DMS 273 treated with DMSO at 0.1 percent for 48 hours (cell line): ENCODE measurements around the gene PIGL.

Source experiments
- DNase-seq: peaks from one replicate; lab custom pipeline; 2025; lab: John Stamatoyannopoulos, UW

Gene PIGL

GRCh38 chr17:16353317-16354174, 136.5 kb downstream of the PIGL start, which contains the start of gene CENPV:
Gene CENPV, minus strand, starts transcription at chr17:16353469. Its CDS starts 33 bp downstream, at chr17:16353436.
- DNase-seq: no peak

- no peak for DNase-seq
Measured at GRCh38 chr17:16354585-16354984, 137.6 kb downstream of the PIGL start.

GRCh38 chr17:16358394-16358793, 141.4 kb downstream of the PIGL start:
- no peak for DNase-seq

- DNase-seq: no peak
Measured at GRCh38 chr17:16361874-16362273, 144.9 kb downstream of the PIGL start.

GRCh38 chr17:16363749-16364536, 146.9 kb downstream of the PIGL start:
- no peak for DNase-seq

GRCh38 chr17:16364625-16365024, 147.6 kb downstream of the PIGL start:
- DNase-seq: no peak

GRCh38 chr17:16371742-16372141, 154.7 kb downstream of the PIGL start:
- DNase-seq: no peak

- no peak for DNase-seq
Measured at GRCh38 chr17:16374146-16374938, 157.3 kb downstream of the PIGL start.
